NCI-H460 (cell line): Measurements from ENCODE around the gene TTC39A. TPM values are rescaled to one million over a fixed set of nuclear protein-coding genes. Genes with fewer than 3 reads are reported as not detected.
"Not testable (repeated sequence)": the region's sequence is repeated elsewhere in the genome, so short reads cannot be mapped to it uniquely, and the experiment has no call there.

Source experiments
- DNase-seq: peaks from one replicate; pipeline ENCODE4 v3.0.0-alpha.2; 2016; ENCODE audit warnings: low read depth; ENCODE audit errors: extremely low read depth
- total RNA-seq: library from RNA; depleted of rRNA; stranded (reverse); fragments of >200 nt; shearing (Covaris generic); gene quantifications from 2 replicates; pipeline ENCODE4 v1.2.3, GENCODE V29; 2014

The TTC39A gene
- total RNA-seq, 1 experiment from 2014 or later = 2.3 TPM

GRCh38 chr1:51272916-51273315 is 57.4 kb downstream of the TTC39A start:
- no peak for DNase-seq

- DNase-seq = no peak
These were observed 59.6 kb downstream of the TTC39A start for GRCh38 chr1:51270751-51271150.

GRCh38 chr1:51268634-51269033 is 61.7 kb downstream of the TTC39A start:
- DNase-seq = no peak

- no peak for DNase-seq
These were observed 63.6 kb downstream of the TTC39A start for GRCh38 chr1:51266791-51267190.

- no peak for DNase-seq
These were observed 64.2 kb downstream of the TTC39A start for GRCh38 chr1:51266181-51266580.

- no peak for DNase-seq
These were observed 64.7 kb downstream of the TTC39A start for GRCh38 chr1:51265618-51266017.

GRCh38 chr1:51264451-51264850 is 65.9 kb downstream of the TTC39A start:
- DNase-seq = no peak

- no peak for DNase-seq
These were observed 67.0 kb downstream of the TTC39A start for GRCh38 chr1:51263147-51263877.

- DNase-seq = no peak
These were observed 75.0 kb downstream of the TTC39A start for GRCh38 chr1:51255331-51255730.

- no peak for DNase-seq
These were observed 76.7 kb downstream of the TTC39A start for GRCh38 chr1:51253691-51254090.

GRCh38 chr1:51252366-51252765 is 78.0 kb downstream of the TTC39A start:
- no peak for DNase-seq

- not testable (repeated sequence) for DNase-seq
These were observed 79.2 kb downstream of the TTC39A start for GRCh38 chr1:51251165-51251564.

- not testable (repeated sequence) for DNase-seq
These were observed 79.6 kb downstream of the TTC39A start for GRCh38 chr1:51250729-51251128.

- DNase-seq = no peak
These were observed 80.9 kb downstream of the TTC39A start for GRCh38 chr1:51249445-51249844.

GRCh38 chr1:51247499-51247898 is 82.9 kb downstream of the TTC39A start:
- DNase-seq = no peak

GRCh38 chr1:51247022-51247421 is 83.3 kb downstream of the TTC39A start:
- no peak for DNase-seq

- no peak for DNase-seq
These were observed 87.8 kb downstream of the TTC39A start for GRCh38 chr1:51242546-51242945.

- no peak for DNase-seq
These were observed 89.2 kb downstream of the TTC39A start for GRCh38 chr1:51241119-51241518.

- no peak for DNase-seq
These were observed 90.3 kb downstream of the TTC39A start for GRCh38 chr1:51240084-51240483.

GRCh38 chr1:51238034-51238403 is 92.3 kb downstream of the TTC39A start:
- DNase-seq = no peak

- no peak for DNase-seq
These were observed 92.9 kb downstream of the TTC39A start for GRCh38 chr1:51237351-51238033.
